Activated CD4-positive, alpha-beta memory T cell treated with anti-CD3 and anti-CD28 coated beads, Interleukin-2, amount 10 ng/mL, durations not matched to agents 7 days and 5 days (primary cell): ENCODE results near the gene MOB1B. TPM values are rescaled to one million over a fixed set of nuclear protein-coding genes. Genes with fewer than 3 reads are reported as not detected.

ENCODE experiments used
- total RNA-seq, 2 experiments: library from RNA; stranded (reverse); gene quantifications; one replicate each; pipeline ENCODE4 v1.2.3, GENCODE V29; 2021

The MOB1B gene
- total RNA-seq, 2 experiments from 2014 or later: 15.3 to 15.9 TPM

Other genes with a start within 250 kb of the MOB1B start
- under 1 TPM in 1 of 2 experiments, not detected in 1; 0.35 TPM for gene JCHAIN, start 235.9 kb upstream of the MOB1B start, total RNA-seq
- 10 to 100 TPM; 28.7 to 28.9 TPM for gene UTP3, start 213.8 kb upstream of the MOB1B start, total RNA-seq
- gene RUFY3, start 180.4 kb upstream of the MOB1B start, total RNA-seq: 1 to 10 TPM; 9.1 to 9.7 TPM
- 10 to 100 TPM; 63.5 to 63.8 TPM for gene GRSF1, start 62.5 kb upstream of the MOB1B start, total RNA-seq
- gene DCK, start 91.3 kb downstream of the MOB1B start, total RNA-seq: 10 to 100 TPM; 79.0 to 85.1 TPM